HL-60 (cell line): Measurements from ENCODE around the gene WWOX.

Source experiments
- CTCF ChIP-seq: IDR thresholded peaks from one replicate; pipeline ENCODE4 v1.5.1; 2011; ENCODE audit warnings: low read length, control low read depth, inconsistent platforms; ENCODE audit not compliant: insufficient read depth
- GABPA ChIP-seq: IDR thresholded peaks from 2 replicates; pipeline ENCODE4 v1.6.1; 2012; ENCODE audit warnings: low read depth
- POLR2AphosphoS5 ChIP-seq: IDR thresholded peaks from 2 replicates; pipeline ENCODE4 v1.6.1; 2012; ENCODE audit warnings: low read depth
- REST ChIP-seq: IDR thresholded peaks from 2 replicates; pipeline ENCODE4 v1.6.1; 2012; ENCODE audit warnings: low read depth; ENCODE audit not compliant: insufficient replicate concordance
- SPI1 ChIP-seq: IDR thresholded peaks from 2 replicates; pipeline ENCODE4 v1.6.1; 2012; ENCODE audit warnings: low read depth, mild to moderate bottlenecking, borderline replicate concordance

GRCh38 chr16:78069913-78070312, 29.5 kb upstream of the WWOX start:
- no peak for TF ChIP-seq POLR2AphosphoS5
- no peak for TF ChIP-seq CTCF
- TF ChIP-seq SPI1 = no peak
- no peak for TF ChIP-seq REST
- no peak for TF ChIP-seq GABPA
